GM12801 (cell line): ENCODE data around the gene CCR6.

Source experiments
- TF ChIP-seq, protein P1 (sequence below): IDR thresholded peaks from one replicate; pipeline ENCODE4 v1.5.1; 2011; ENCODE audit warnings: control low read depth; ENCODE audit not compliant: insufficient read length; ENCODE audit errors: extremely low read depth

CCR6 gene

DNA sequence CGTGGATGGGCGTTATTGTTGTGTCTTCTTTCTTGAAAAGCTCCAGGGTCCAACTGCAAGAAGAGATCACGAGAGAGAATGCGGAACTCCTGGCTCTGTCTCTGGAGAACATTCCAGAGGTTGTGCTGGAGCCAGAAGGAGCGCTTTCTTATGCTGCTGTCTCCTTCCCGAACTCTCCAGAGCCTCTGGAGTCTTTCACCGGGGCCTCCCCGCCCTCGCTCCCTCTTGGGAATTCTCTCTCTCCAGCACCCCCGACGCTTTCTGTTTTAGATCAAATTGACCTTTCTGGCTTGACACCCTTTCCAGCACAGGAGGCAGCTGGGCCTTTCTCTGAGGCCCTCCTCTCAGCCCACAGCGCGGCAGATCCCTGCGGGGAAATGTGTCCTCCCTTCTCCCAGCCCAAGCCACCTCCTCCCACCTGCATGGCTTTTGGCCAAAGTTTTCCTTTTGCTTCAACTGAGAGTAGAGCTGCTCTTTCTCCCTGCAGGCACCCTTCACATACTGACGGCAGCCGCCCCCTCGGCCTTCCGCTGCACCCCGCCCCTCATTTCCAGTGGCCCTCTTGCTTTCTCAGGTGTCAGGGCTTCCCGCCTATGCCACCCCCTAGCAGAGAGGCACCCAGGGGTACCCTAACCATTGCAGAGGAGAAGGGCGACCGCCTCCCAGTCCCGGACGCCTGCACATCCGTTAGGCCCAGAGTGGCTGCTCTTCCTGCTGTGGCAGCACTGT is 6.6 kb upstream of the CCR6 start:
- TF ChIP-seq, protein P1, sequence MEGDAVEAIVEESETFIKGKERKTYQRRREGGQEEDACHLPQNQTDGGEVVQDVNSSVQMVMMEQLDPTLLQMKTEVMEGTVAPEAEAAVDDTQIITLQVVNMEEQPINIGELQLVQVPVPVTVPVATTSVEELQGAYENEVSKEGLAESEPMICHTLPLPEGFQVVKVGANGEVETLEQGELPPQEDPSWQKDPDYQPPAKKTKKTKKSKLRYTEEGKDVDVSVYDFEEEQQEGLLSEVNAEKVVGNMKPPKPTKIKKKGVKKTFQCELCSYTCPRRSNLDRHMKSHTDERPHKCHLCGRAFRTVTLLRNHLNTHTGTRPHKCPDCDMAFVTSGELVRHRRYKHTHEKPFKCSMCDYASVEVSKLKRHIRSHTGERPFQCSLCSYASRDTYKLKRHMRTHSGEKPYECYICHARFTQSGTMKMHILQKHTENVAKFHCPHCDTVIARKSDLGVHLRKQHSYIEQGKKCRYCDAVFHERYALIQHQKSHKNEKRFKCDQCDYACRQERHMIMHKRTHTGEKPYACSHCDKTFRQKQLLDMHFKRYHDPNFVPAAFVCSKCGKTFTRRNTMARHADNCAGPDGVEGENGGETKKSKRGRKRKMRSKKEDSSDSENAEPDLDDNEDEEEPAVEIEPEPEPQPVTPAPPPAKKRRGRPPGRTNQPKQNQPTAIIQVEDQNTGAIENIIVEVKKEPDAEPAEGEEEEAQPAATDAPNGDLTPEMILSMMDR = no peak

GRCh38 chr6:167116838-167117228 is 6.1 kb upstream of the CCR6 start:
- TF ChIP-seq, protein P1 = no peak

GRCh38 chr6:167118006-167118405 is 4.9 kb upstream of the CCR6 start:
- TF ChIP-seq, protein P1 = no peak

GRCh38 chr6:167118839-167119238 is 4.1 kb upstream of the CCR6 start:
- TF ChIP-seq, protein P1 = no peak

- TF ChIP-seq, protein P1 = no peak
These were observed 3.0 kb upstream of the CCR6 start for GRCh38 chr6:167119670-167120582.

DNA sequence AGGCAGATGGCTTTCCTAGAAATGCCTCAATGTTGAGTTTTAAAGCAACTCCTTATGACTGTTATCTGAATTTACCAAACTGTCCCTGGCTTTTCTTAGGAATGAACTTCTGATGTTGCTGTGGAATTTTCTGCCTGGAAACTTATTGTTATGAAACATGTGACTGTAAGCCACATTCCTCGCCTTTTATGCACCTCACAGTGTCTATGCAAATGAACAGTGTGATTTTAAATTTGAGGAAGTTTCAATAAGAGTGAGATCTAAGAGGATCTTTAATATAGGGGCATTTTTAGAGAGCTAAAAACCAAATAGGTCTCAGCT is 2.4 kb upstream of the CCR6 start:
- TF ChIP-seq, protein P1 = no peak

- TF ChIP-seq, protein P1 = no peak
These were observed 1.5 kb upstream of the CCR6 start for GRCh38 chr6:167121335-167121841.
